Immature natural killer cell (primary cell): Measurements from ENCODE around the gene OBSCN. TPM values are rescaled to one million over a fixed set of nuclear protein-coding genes. Genes with fewer than 3 reads are reported as not detected.
"Not testable (repeated sequence)": the region's sequence is repeated elsewhere in the genome, so short reads cannot be mapped to it uniquely, and the experiment has no call there.

Experiments
- DNase-seq, 3 donors: peaks; one replicate each; pipeline ENCODE4 v3.0.0; 2022; ENCODE audit warnings: mixed read lengths in 1 of 3
- H3K27ac Mint-ChIP-seq, 6 donors: one replicate each; pipeline ENCODE4 v1.8.0; 2020; ENCODE audit warnings: mixed read lengths in 6 of 6, mild to moderate bottlenecking in 5 of 6, inconsistent platforms in 4 of 6, moderate library complexity in 3 of 6
- H3K27me3 Mint-ChIP-seq, 3 donors: one replicate each; pipeline ENCODE4 v1.8.0; 2020 to 2021; ENCODE audit warnings: low read depth in 3 of 3, mild to moderate bottlenecking in 3 of 3, mixed read lengths in 3 of 3, moderate library complexity in 3 of 3, inconsistent platforms in 1 of 3
- H3K36me3 Mint-ChIP-seq, 3 donors: one replicate each; pipeline ENCODE4 v1.8.0; 2020; ENCODE audit warnings: mixed read lengths in 3 of 3, inconsistent platforms in 2 of 3, mild to moderate bottlenecking in 2 of 3
- H3K4me1 Mint-ChIP-seq, 2 donors: one replicate each; pipeline ENCODE4 v1.8.0; 2020; ENCODE audit warnings: inconsistent platforms in 2 of 2, mild to moderate bottlenecking in 2 of 2, mixed read lengths in 2 of 2, moderate library complexity in 1 of 2
- H3K4me3 Mint-ChIP-seq, 5 donors: one replicate each; pipeline ENCODE4 v1.8.0; 2020; ENCODE audit warnings: mild to moderate bottlenecking in 5 of 5, mixed read lengths in 5 of 5, inconsistent platforms in 3 of 5, moderate library complexity in 3 of 5
- H3K9me3 Mint-ChIP-seq, 6 donors: one replicate each; pipeline ENCODE4 v1.8.0; 2020; ENCODE audit warnings: mild to moderate bottlenecking in 6 of 6, mixed read lengths in 6 of 6, inconsistent platforms in 4 of 6, moderate library complexity in 3 of 6
- polyA plus RNA-seq, 3 donors: library from polyadenylated mRNA; unstranded; fragments of 300-500 nt; fragmentation: Illumina TruSeq; gene quantifications; one replicate each; pipeline ENCODE4 v1.2.3, GENCODE V29; 2021

Gene OBSCN
- polyA plus RNA-seq, 3 donors from 2014 or later = 0.19 to 1.9 TPM; not detected in 1

DNA sequence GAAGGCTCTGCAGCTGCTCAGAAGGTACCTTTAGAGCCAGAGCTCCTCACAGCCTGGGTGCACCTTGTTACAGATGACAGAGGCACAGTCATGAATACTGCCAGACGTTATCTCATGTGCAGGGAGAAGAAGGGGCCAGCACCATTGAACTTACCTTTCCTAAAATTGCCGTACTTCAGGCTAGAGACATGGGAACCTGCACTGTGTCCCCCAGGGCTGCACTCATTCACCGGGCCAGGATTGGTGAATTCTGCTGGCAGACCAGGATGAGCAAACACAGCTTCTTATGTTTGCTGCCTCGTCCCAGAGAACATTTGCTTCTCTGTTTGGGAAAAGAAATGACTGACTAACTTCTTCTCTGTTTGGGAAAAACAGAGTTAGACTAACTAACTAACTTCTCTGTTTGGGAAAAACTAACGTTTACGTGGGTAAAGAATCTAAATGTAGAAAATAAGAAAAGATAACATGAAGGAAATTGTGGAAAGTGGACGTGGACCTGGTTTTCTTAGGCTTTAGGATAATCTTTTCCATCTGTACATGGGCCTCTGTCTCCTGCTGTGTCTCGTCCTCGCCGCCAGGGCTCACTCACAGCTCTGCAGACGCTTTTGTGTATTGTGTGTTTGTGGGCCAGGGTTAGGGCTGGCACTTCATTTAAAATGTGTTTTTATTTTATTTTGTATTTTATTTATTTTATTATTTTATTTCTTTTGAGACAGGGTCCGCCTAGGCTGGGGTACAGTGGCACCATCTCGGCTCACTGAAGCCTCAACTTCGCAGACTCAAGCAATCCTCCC lies 9.9 kb downstream of the OBSCN start:
- no peak overlapping the region for H3K4me3 Mint-ChIP-seq
- H3K36me3 Mint-ChIP-seq = peaks cover 0 to 3% (median 2%) of the 10 kb centered on the region in 3 donors
- DNase-seq = no peak
- H3K9me3 Mint-ChIP-seq = no peaks in the 10 kb centered on the region
- H3K27ac Mint-ChIP-seq = peak overlapping the region in 1 of 6 donors; percentile 19
- peaks cover 0 to 4% of the 10 kb centered on the region in 2 donors for H3K4me1 Mint-ChIP-seq
- H3K27me3 Mint-ChIP-seq = peaks cover 0 to 9% (median 0%) of the 10 kb centered on the region in 3 donors

DNA sequence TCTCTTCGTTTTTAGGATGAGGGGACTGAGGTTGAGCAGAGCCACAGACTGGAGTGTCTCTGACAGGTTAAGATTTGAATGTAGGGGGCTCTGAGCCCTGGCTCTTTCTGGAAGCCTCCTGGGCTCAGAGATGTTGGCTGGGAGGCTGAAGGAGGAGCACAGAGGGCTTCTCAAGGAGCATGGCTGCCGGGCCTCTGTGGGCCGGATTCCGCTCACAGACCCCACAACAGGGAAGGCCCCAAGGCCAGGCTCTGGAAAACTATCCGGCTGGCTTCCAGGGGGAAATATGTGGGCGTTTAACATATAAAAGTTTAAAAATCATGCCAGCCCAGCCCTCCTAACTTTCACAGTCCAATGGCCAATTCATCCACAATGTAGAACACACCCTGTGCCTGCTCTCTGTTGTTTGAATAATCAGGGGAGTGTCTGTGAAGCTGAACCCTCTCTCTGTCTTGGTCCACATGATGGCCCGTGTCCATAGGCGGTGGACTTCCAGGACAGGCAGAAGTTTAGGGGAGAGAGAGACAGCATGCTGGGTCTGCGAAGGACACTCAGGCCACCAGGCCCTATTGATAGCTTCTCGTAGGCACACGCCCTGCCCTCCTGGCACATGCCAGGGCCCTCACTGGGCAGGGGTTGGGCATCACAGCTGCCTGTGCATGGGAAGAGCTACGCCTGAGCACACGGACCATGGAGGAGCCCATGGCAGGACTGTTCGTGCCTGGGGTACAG lies 10.8 kb downstream of the OBSCN start:
- no peak overlapping the region for H3K27ac Mint-ChIP-seq
- peaks cover 0 to 8% (median 3%) of the 10 kb centered on the region in 3 donors for H3K36me3 Mint-ChIP-seq
- H3K4me3 Mint-ChIP-seq = no peak overlapping the region
- H3K4me1 Mint-ChIP-seq = peaks cover 0 to 1% of the 10 kb centered on the region in 2 donors
- no peaks in the 10 kb centered on the region for H3K9me3 Mint-ChIP-seq
- peaks cover 0 to 6% (median 0%) of the 10 kb centered on the region in 3 donors for H3K27me3 Mint-ChIP-seq
- DNase-seq = no peak

DNA sequence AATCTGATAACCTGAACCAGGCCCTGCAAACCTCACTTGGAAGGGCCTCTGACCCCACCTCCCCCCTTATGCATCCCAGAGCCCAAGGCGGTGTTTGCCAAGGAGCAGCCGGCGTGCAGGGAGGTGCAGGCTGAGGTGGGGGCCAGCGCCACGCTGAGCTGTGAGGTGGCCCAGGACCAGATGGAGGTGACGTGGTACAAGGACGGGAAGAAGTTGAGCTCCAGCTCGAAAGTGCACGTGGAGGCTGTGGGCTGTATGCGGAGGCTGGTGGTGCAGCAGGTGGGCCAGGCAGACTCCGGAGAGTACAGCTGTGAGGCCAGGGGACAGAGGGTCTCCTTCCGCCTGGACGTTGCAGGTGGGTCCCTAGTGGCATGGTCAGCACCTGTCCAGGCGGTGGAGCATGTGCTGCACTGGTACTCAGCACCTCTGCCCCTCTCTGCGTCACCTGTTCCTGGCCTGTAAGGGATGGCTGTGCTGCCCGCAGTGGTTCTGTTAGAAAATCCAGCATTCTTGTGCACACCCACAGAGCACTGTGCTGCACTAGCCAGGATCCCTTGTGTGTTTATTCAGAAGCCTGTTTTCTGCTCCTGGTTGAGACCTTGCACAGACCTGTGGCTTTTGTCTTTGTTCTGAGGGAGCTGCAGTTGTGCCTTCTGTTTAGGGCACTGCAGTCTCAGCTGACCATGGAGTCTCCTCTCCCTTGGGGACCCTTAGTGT lies 11.6 kb downstream of the OBSCN start:
- DNase-seq = no peak
- H3K27ac Mint-ChIP-seq = no peak overlapping the region
- H3K27me3 Mint-ChIP-seq = peaks cover 0 to 5% (median 0%) of the 10 kb centered on the region in 3 donors
- peaks cover 0 to 1% of the 10 kb centered on the region in 2 donors for H3K4me1 Mint-ChIP-seq
- no peak overlapping the region for H3K4me3 Mint-ChIP-seq
- no peaks in the 10 kb centered on the region for H3K9me3 Mint-ChIP-seq
- H3K36me3 Mint-ChIP-seq = peaks cover 0 to 8% (median 7%) of the 10 kb centered on the region in 3 donors

DNA sequence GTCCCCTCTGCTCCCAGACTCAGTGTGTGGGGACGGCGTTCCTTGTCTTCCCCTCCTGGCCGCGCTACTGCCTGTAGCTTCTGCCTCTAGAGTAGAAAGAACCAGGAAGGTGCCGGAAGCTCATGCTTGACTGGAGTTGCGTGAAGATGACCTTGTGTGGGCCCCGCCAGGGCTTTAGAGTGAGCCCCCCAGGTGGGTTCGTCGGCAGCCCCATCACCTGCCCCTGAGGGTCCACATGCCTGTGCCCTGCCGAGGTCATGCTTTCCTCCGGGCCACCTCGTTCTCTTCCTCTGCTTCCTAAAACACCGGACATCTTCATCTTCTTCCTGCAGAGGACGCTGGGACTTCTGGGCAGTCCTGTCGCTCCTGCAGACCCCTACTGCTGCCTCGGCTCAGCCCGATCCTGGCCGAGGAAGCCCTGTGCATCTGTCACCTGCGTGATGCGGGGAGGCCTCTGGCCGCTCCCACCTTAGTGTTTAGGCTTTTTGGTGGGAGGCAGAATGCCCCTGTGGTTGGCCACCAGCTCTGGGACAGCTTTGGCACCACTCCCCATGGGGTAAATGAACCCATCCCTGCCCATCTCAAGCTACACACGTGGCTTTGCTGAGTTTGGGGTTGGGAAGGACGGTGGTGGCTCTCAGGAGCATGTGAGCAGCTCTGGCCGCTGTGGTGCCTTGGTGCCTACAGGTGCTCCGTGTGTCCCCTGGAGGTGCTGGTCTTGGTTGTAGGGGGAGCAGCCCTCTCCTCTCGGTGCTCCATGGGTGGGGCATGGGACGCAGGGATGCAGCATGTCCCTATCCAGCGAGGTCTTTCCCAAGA lies 12.3 kb downstream of the OBSCN start:
- DNase-seq = no peak
- Mint-ChIP-seq H3K4me1 (no peaks in the 10 kb centered on the region), H3K27ac (no peak overlapping the region), H3K9me3 (no peaks in the 10 kb centered on the region), H3K4me3 (no peak overlapping the region), H3K27me3 (peaks cover 0 to 5% (median 0%) of the 10 kb centered on the region in 3 donors), H3K36me3 (peaks cover 0 to 15% (median 14%) of the 10 kb centered on the region in 3 donors)

DNA sequence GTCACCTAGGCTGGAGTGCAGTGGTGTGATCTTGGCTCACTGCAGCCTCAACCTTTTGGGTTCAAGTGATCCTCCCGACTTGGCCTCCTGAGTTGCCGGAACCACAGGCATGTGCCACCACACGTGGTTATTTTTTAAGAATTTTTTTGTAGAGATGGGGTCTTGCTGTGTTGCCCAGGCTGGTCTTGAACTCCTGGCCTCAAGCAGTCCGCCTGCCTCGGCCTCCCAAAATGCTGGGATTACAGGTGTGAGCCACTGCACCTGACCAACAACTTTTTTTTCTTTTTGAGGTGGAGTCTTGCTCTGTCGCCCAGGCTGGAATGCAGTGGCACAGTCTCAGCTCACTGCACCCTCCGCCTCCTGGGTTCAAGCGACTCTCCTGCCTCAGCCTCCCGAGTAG lies 13.3 kb downstream of the OBSCN start:
- H3K4me1 Mint-ChIP-seq, DNase-seq, H3K4me3 Mint-ChIP-seq, H3K9me3 Mint-ChIP-seq, H3K27ac Mint-ChIP-seq, H3K27me3 Mint-ChIP-seq: not testable (repeated sequence)
- H3K36me3 Mint-ChIP-seq = peaks cover 0 to 21% (median 15%) of the 10 kb centered on the region in 3 donors

DNA sequence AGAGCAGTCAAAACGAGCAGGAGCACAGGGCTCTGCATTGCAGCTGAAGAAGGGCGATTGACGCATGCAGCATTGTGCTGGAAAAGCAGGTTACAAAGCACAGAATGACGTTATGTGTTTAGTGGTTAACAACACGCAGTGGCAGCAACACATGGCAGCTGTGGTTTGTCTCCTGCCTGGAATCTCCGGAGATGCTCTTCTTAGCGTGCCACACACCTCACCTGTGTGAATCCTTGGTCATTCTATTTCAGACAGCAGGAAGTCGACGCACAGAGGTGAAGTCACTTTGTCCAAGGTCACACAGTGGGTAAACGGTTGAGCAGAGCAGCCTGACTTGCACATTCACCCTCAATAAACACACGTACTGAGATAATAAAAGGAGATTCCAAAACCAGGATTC lies 14.7 kb downstream of the OBSCN start:
- no peaks in the 10 kb centered on the region for H3K9me3 Mint-ChIP-seq
- peaks cover 0 to 5% (median 0%) of the 10 kb centered on the region in 3 donors for H3K27me3 Mint-ChIP-seq
- H3K36me3 Mint-ChIP-seq = peaks cover 0 to 24% (median 15%) of the 10 kb centered on the region in 3 donors
- no peak overlapping the region for H3K27ac Mint-ChIP-seq
- no peaks in the 10 kb centered on the region for H3K4me1 Mint-ChIP-seq
- no peak for DNase-seq
- no peak overlapping the region for H3K4me3 Mint-ChIP-seq

DNA sequence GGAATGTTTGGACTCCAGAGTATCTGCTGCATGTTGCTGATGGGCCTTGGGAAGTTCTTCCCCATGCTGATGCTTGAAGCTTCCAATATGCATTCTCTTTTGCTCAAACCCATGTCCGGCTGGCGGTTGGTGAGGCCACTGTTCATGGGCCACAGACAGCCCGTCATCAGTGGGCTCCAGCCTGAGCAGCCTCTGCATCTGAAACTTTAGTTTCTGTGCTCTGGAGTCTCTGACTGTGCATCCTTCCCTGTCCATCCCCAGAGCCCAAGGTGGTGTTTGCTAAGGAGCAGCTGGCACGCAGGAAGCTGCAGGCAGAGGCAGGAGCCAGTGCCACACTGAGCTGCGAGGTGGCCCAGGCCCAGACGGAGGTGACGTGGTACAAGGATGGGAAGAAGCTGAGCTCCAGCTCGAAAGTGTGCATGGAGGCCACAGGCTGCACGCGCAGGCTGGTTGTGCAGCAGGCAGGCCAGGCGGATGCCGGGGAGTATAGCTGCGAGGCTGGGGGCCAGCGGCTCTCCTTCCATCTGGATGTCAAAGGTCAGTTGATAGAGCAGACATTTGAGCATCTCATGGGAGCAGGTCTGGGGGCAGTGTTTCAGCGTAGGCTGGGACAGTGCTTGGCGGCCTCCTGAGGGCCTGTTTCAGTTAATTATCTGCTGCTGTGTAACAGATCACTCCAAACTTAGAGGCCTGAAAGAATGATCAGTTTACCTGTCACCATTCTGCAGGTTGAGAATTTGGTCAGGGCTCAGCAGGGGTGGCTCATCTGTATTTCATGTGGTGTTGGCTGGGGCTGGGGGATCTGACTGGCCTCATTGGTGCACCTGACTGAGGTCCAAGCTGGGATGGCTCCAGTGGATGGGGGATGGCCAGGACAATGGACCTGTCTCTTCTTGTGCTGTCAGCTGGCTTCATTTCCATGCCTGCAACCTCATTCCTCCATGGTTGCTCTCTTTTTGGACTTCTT lies 16.6 kb downstream of the OBSCN start:
- H3K27ac Mint-ChIP-seq = no peak overlapping the region
- peaks cover 0 to 28% (median 15%) of the 10 kb centered on the region in 3 donors for H3K36me3 Mint-ChIP-seq
- DNase-seq = no peak

DNA sequence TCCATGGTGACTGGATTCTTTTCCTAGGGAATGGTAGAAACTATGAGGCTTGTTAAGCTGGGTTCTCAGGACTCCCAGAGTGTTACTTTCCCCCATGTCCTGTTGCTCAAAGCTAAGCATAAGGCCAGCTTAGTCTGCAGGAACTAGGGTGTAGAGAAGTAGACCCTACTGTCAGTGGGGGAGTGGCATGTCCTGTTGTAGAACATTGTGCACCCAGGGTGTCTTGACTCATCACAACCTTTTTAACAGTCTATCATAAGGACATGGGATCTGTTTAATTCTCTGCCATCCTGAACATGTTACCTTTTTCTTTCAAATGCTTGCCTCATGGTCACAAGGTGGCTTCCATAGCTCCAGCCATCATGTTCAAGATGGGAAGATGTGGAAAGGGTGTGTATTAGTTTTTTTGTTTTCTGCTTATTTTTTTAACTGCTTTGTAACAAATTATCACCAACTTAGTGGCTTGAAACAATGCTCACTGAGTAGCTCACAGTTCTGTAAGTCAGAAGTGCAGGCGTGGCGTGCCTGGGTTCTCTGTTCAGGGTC lies 17.4 kb downstream of the OBSCN start:
- DNase-seq = no peak
- H3K36me3 Mint-ChIP-seq = peaks cover 0 to 30% (median 15%) of the 10 kb centered on the region in 3 donors

More for the DNA sequence above, 16.6 kb downstream of the OBSCN start:
- Mint-ChIP-seq H3K27me3 (peaks cover 0 to 2% (median 0%) of the 10 kb centered on the region in 3 donors), H3K9me3 (no peaks in the 10 kb centered on the region), H3K4me3 (no peak overlapping the region), H3K4me1 (no peaks in the 10 kb centered on the region)

DNA sequence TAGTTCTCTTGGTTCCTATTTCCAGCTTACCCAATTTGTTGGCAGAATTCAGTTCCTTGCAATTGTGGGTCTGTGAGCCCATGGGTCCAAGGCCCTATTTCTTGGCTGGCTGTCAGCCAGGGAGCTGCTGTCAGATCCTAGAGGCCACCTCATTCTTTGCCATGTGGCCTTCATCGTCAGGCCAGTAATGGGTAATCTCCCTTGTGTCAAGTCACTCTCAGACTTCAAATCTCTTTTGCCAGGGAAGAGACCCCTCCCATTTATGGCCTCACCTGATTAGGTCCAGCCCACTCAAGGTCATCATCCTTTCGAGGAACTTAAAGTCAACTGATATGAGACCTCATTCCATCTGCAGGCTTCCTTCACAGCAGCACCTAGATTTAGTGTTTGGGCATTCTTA lies 17.9 kb downstream of the OBSCN start:
- Mint-ChIP-seq H3K4me1 (no peaks in the 10 kb centered on the region), H3K9me3 (no peaks in the 10 kb centered on the region), H3K27me3 (no peaks in the 10 kb centered on the region), H3K4me3 (no peak overlapping the region), H3K27ac (no peak overlapping the region), H3K36me3 (peaks cover 0 to 33% (median 15%) of the 10 kb centered on the region in 3 donors)
- no peak for DNase-seq

More for the DNA sequence above, 17.4 kb downstream of the OBSCN start:
- Mint-ChIP-seq H3K4me1 (no peaks in the 10 kb centered on the region), H3K4me3 (no peak overlapping the region), H3K9me3 (no peaks in the 10 kb centered on the region), H3K27me3 (no peaks in the 10 kb centered on the region), H3K27ac (no peak overlapping the region)

DNA sequence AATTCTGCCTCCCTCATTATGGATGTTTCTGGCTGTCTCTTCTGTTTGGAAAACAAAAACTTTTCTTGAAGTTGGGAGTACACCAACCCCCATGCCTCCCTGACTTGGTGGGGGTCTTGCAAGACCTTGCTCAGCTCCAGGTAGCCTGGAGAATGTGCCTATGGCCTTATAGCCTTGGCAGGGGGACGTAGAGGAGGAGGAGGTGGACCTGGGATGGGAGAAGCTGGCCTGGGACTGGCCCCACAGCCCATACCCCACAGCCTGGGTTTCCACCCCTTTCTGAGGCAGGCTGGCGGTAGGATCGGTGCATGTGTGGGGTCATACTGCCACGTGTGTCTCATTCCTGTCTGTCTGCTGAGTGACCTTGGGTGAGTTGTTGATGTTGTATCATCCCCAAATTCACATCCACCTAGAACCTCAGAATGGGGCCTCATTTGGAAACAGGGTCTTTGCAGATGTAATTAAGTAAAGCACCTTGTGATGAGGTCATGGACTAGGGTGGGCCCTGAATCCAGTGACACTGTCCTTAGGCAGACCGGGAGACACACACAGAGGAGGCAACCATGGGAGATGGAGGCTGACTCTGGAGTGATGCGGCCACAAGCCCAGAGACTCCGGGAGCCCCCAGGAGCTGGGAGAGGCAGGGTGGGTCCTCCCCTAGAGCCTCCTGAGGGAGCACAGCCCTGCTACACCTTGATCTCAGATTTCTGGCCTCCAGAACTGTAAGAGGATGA lies 18.5 kb downstream of the OBSCN start:
- H3K4me3 Mint-ChIP-seq = no peak overlapping the region

DNA sequence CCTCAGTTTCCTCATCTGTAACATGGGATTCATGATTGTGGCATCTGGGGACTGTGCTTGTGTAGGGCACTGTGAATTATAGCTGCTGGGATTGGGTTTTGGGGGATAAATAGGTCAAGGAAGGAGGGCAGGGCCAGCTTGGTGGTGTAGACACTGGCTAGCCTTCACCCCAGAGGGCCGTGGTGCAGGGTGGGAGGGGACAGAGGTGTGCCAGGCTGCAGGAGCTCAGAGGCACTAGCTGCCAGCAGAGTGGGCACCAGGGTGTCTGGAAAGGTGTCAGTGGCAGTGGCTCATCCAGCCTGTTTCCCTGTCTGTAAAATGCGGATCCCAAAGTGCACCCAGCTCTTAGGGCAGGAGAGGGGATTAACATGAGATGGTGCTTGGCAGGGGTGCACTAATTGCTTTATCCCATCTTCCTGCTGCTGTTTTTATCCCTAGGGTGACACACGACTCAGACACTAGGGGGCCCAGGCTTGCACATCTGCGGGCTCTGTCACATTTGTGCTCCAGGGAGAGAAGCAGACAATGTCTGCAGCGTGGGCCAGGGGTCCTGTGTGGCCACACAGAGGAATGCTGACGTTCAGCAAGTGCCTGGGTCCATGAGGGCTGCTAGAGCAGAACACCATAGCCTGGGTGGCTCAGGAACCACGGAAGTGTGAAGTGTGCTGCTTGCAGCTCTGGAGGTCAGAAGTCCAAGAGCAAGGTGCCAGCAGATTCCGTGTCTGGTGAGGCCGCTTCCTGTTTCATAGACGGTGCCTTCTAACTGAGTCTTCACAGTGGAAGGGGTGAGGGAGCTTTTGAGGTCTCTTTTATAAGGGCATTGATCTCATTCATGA lies 19.3 kb downstream of the OBSCN start:
- no peak overlapping the region for H3K27ac Mint-ChIP-seq
- peaks cover 0 to 31% (median 15%) of the 10 kb centered on the region in 3 donors for H3K36me3 Mint-ChIP-seq
- no peaks in the 10 kb centered on the region for H3K9me3 Mint-ChIP-seq
- no peaks in the 10 kb centered on the region for H3K27me3 Mint-ChIP-seq
- no peak for DNase-seq
- H3K4me3 Mint-ChIP-seq = no peak overlapping the region
- H3K4me1 Mint-ChIP-seq = no peaks in the 10 kb centered on the region

More for the DNA sequence above, 18.5 kb downstream of the OBSCN start:
- DNase-seq = no peak
- Mint-ChIP-seq H3K27me3 (no peaks in the 10 kb centered on the region), H3K36me3 (peaks cover 0 to 31% (median 15%) of the 10 kb centered on the region in 3 donors), H3K27ac (no peak overlapping the region), H3K4me1 (no peaks in the 10 kb centered on the region), H3K9me3 (no peaks in the 10 kb centered on the region)
